GM12872 (cell line): ENCODE data around the gene PPP5C.

Experiments
- CTCF ChIP-seq: IDR thresholded peaks from 3 replicates; pipeline ENCODE4 v1.5.1; 2011; ENCODE audit warnings: low read depth, mild to moderate bottlenecking, low read length, moderate library complexity; ENCODE audit not compliant: insufficient read depth

The PPP5C gene

DNA sequence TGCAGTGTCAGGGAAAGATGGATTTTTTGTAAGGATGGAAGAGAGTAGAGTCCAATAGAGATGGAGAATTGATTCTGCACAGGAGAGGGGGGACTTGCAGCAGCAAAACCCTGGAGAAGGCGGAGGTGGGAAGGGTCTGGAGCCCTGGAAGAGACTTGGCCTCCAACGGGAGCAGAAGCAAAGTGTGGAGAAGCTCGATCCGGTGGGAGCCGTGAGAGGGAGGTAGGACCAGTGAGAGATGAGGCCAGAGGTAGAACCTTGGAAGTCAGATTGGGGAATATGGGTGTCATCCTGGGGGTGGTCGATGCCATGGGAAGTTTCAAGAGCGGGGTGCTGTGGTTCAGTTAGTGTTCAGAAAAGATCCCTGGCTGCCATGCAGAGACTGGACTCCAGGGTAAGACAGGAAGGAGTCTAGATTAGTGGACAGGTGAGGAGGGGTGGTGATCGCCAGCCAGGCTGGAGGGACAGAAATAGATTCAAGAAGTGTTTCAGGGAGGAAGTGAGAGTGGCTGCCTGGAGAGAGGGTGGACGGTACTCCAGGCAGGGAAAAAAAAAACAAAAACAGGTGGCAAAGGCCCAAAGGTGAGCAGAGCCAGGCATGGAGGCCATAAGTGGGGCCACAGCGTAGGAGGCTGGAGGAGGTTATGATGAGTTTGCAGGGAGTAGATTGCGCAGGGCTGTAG lies 2.6 kb downstream of the PPP5C start:
- no peak for TF ChIP-seq CTCF

DNA sequence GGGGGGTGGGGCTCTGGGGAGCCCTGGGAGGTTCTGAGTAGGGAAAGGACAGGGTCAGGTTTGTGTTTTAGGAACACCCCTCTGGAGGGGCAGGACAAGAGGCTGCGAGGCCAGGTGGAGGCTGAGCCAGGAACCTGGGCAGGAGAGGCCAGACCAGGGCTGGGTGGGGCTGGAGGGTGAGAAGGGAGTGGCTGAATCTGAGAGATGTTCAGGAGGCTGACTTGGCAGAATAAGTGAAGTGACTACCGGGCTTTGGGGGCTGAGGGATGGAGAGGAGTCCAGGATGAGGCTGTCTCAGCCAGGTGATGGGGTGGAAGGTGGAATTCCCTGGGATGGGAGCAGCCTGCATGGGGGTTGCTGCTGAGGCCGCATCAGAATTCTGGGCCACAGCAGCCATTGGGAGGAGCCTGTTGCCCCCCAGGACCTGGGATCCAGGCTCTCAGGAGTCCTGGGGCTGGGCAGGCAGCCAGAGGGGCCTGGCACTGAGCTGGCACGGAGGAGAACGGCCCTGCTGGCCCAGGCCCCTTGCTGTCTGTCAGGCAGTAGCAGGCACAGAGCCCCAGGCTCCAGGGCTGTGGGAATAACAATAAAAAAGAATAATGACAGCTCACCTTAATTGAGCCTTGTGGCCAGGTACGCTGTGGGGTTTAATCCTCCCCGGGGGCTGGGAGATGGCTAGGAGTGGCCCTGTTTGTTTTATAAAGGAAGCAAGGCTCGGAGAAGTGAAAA lies 3.3 kb downstream of the PPP5C start:
- no peak for TF ChIP-seq CTCF

- TF ChIP-seq CTCF, result no peak
Observed at GRCh38 chr19:46350758-46351159, 3.9 kb downstream of the PPP5C start.

DNA sequence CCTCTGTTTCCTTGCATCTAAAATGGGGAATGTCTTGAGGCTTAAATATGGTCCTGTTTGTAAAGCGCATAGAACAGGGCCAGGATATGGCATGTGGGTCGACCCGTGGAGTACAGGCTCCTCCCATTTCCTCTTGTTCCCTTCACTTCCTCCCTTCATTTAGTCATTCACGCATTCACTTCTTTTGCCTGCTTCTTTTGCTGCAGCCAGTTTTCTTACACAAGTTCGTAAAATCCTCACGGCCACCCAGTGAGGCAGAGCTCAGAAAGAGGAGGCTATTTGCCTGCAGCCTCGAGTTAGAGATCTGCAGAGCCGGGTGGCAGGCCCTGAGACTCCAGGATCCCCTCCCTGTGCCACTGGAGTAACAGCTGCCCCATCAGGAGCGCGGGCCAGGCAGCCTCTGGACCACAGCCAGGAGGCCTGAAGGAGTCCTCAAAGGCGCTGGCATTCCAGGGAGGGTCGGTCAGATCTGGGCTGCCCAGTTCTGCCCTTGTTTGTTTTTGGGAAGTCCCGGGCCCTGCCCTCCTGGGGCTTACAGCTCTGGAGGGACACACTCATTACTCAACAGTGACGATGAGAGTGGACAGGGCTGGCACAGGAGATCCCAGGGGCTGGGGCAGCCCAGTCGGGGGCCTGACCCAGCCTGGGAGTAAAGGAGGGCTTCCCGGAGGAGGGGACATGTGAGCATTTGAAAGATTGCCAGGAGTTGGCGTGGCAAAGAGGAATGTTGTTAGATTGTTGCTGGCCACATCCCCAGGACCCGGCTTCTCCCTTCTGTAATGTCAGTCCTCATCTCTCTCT lies 4.6 kb downstream of the PPP5C start:
- TF ChIP-seq CTCF, result no peak

DNA sequence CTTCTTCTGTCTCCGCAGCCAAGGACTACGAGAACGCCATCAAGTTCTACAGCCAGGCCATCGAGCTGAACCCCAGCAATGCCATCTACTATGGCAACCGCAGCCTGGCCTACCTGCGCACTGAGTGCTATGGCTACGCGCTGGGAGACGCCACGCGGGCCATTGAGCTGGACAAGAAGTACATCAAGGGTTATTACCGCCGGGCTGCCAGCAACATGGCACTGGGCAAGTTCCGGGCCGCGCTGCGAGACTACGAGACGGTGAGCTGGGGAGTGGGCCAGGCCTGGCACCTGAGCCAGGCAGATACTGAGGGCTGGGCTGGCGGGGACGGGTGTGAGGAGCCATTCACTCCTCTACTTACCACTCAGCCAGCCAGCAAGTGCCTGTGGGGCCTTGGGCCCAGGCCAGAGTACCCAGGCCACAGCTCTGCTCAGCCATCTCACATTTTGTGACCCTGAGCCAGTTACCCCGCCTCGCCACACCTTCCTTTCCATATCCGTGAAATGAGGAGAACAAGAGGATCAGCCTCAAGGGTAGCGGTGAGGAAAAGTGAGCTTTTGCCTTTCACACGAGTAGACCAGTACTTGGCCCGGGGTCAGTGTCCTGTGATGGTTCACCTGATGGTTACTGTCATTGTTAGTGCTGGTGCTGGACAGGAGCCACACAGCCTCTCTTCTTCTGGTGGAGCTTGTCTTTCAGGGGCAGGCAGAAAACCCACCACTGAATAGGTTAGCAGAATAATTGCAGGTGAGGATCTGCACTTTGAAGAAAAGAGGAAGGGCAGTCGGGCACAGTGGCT lies 7.0 kb downstream of the PPP5C start:
- TF ChIP-seq CTCF, result no peak

DNA sequence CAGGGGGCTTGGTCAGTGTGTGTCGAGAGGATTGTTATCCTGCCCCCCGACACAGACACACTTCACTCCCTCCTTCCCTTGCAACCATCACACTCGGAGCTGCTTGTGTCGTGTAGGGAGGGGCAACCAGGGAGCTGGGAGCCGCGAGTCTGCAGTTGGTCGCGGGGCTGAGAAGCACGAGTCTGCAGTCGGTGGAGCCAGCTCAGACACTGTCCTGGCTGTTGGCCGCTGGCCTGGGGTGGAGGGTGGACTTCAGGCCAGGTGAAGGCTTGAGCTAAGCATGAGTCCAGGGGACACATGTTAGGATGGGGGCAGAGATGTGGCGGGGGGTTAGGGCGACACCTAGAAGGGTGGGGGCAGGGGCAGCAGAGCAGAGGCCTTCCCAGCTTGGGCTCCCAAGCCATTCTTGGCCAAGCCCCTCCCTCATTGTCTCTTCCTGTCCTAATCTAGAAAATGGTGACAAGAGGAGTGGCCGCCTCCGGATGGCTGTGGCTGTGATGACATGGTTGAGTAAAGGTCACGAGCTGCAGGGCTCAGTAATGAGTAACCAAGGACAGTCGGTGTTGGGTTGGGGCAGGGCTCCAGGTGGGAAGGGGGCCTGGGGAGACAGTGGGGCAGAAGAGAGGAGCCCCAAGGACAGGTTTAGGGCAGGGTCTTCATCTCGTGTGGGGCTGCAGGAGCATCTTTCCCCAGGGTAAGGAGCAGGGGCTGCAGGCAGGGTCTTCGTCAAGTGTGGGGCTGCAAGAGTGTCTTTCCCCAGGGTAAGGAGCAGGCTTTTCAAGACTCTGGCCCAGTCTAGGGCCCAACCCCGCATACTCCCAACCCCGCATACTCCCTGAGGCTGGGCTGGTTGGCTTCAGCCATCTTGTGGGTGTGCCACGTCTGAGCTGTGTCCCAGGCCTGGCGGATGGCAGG lies 8.6 kb downstream of the PPP5C start:
- no peak for TF ChIP-seq CTCF
